Activated naive CD4-positive, alpha-beta T cell treated with anti-CD3 and anti-CD28 coated beads for 36 hours (primary cell): Measurements from ENCODE around the gene RBM44. TPM values are rescaled to one million over a fixed set of nuclear protein-coding genes. Genes with fewer than 3 reads are reported as not detected.
A peak's percentile ranks its signal among the peaks of the same experiment; 100 is the strongest.
"Not testable (repeated sequence)": the region's sequence is repeated elsewhere in the genome, so short reads cannot be mapped to it uniquely, and the experiment has no call there.

ENCODE experiments used
- CTCF ChIA-PET: fragments of 350-600 bp; sonication (Branson Sonifier 250); formaldehyde crosslinking; loops from one replicate; lab custom pipeline; 2021; ENCODE audit warnings: antibody characterized with exemption; lab: Charles Lee
- DNase-seq: peaks from one replicate; pipeline ENCODE4 v3.0.0-alpha.2; 2020
- H3K27ac Mint-ChIP-seq: one replicate; pipeline ENCODE4 v1.8.0; 2021; ENCODE audit warnings: mild to moderate bottlenecking, mixed read lengths
- H3K27me3 Mint-ChIP-seq: one replicate; pipeline ENCODE4 v1.8.0; 2021; ENCODE audit warnings: low read depth, mixed read lengths
- H3K36me3 Mint-ChIP-seq: one replicate; pipeline ENCODE4 v1.8.0; 2021; ENCODE audit warnings: low read depth, mixed read lengths
- H3K4me1 Mint-ChIP-seq: one replicate; pipeline ENCODE4 v1.8.0; 2021; ENCODE audit warnings: low read depth, mixed read lengths
- H3K4me3 Mint-ChIP-seq: one replicate; pipeline ENCODE4 v1.8.0; 2021; ENCODE audit warnings: mild to moderate bottlenecking, moderate library complexity, mixed read lengths
- H3K9me3 Mint-ChIP-seq: one replicate; pipeline ENCODE4 v1.8.0; 2021; ENCODE audit warnings: mixed read lengths
- intact Hi-C: fragments of 100-400 bp; cut with micrococcal nuclease; formaldehyde crosslinking; loops from one replicate; pipeline ENCODE4 v1.15.1; 2023
- total RNA-seq, 2 experiments: library from RNA; stranded (reverse); gene quantifications; one replicate each; pipeline ENCODE4 v1.2.3, GENCODE V29; 2021

The RBM44 gene
- total RNA-seq, 2 experiments from 2014 or later = 0.52 to 0.84 TPM

- Mint-ChIP-seq H3K4me3 (no peak overlapping the region), H3K27ac (no peak overlapping the region), H3K4me1 (no peaks in the 10 kb centered on the region), H3K36me3 (no peaks in the 10 kb centered on the region), H3K9me3 (no peaks in the 10 kb centered on the region), H3K27me3 (no peaks in the 10 kb centered on the region)
- DNase-seq = no peak
- intact Hi-C loops = no loop called here
- CTCF ChIA-PET = interaction anchor here (1.0 kb wide), 1 partner anchor 9 kb away, joined by 3 read pairs; no protein-coding TSS in a partner anchor
Observed at GRCh38 chr2:237827421-237827987, 28.9 kb downstream of the RBM44 start.

GRCh38 chr2:237830522-237830921 is 31.9 kb downstream of the RBM44 start:
- CTCF ChIA-PET = interaction anchor here (0.6 to 0.9 kb wide), 2 partner anchors 272 to 309 kb away, joined by 3 read pairs; no protein-coding TSS in a partner anchor
- Mint-ChIP-seq H3K36me3 (no peaks in the 10 kb centered on the region), H3K27me3 (no peaks in the 10 kb centered on the region), H3K4me1 (no peaks in the 10 kb centered on the region), H3K4me3 (no peak overlapping the region), H3K9me3 (no peaks in the 10 kb centered on the region), H3K27ac (no peak overlapping the region)
- intact Hi-C loops = no loop called here
- DNase-seq = no peak

GRCh38 chr2:237833546-237833945 is 35.0 kb downstream of the RBM44 start:
- no peak overlapping the region for H3K4me3 Mint-ChIP-seq

GRCh38 chr2:237835372-237835771 is 36.8 kb downstream of the RBM44 start:
- H3K27ac Mint-ChIP-seq = no peak overlapping the region
- no peak overlapping the region for H3K4me3 Mint-ChIP-seq
- CTCF ChIA-PET = interaction anchor here (1.4 kb wide), 1 partner anchor 9 kb away, joined by 3 read pairs; no protein-coding TSS in a partner anchor
- no peaks in the 10 kb centered on the region for H3K36me3 Mint-ChIP-seq
- no peaks in the 10 kb centered on the region for H3K27me3 Mint-ChIP-seq
- no peak for DNase-seq
- intact Hi-C loops = no loop called here
- H3K4me1 Mint-ChIP-seq = no peaks in the 10 kb centered on the region
- no peaks in the 10 kb centered on the region for H3K9me3 Mint-ChIP-seq

More at GRCh38 chr2:237833546-237833945, 35.0 kb downstream of the RBM44 start:
- no peak for DNase-seq
- Mint-ChIP-seq H3K4me1 (no peaks in the 10 kb centered on the region), H3K36me3 (no peaks in the 10 kb centered on the region), H3K27me3 (no peaks in the 10 kb centered on the region), H3K9me3 (no peaks in the 10 kb centered on the region), H3K27ac (no peak overlapping the region)
- intact Hi-C loops = no loop called here
- CTCF ChIA-PET = no interaction called here

- no peaks in the 10 kb centered on the region for H3K36me3 Mint-ChIP-seq
- H3K4me1 Mint-ChIP-seq = no peaks in the 10 kb centered on the region
- no peak overlapping the region for H3K4me3 Mint-ChIP-seq
- H3K9me3 Mint-ChIP-seq = no peaks in the 10 kb centered on the region
- intact Hi-C loops = no loop called here
- DNase-seq = no peak
- no peak overlapping the region for H3K27ac Mint-ChIP-seq
- H3K27me3 Mint-ChIP-seq = no peaks in the 10 kb centered on the region
- CTCF ChIA-PET = no interaction called here
Observed at GRCh38 chr2:237841051-237841450, 42.5 kb downstream of the RBM44 start.

GRCh38 chr2:237848940-237849339 is 50.4 kb downstream of the RBM44 start:
- H3K4me3 Mint-ChIP-seq = not testable (repeated sequence)

GRCh38 chr2:237854295-237854694 is 55.7 kb downstream of the RBM44 start:
- peaks cover 10% of the 10 kb centered on the region for H3K27me3 Mint-ChIP-seq
- no peaks in the 10 kb centered on the region for H3K9me3 Mint-ChIP-seq
- CTCF ChIA-PET = interaction anchor here (1.7 kb wide), 1 partner anchor 9 kb away, joined by 5 read pairs; no protein-coding TSS in a partner anchor
- no peak overlapping the region for H3K27ac Mint-ChIP-seq
- no peaks in the 10 kb centered on the region for H3K36me3 Mint-ChIP-seq
- no peak overlapping the region for H3K4me3 Mint-ChIP-seq
- H3K4me1 Mint-ChIP-seq = peaks cover 8% of the 10 kb centered on the region
- intact Hi-C loops = no loop called here
- no peak for DNase-seq

More at GRCh38 chr2:237848940-237849339, 50.4 kb downstream of the RBM44 start:
- H3K27ac Mint-ChIP-seq, H3K27me3 Mint-ChIP-seq, H3K36me3 Mint-ChIP-seq, DNase-seq, H3K4me1 Mint-ChIP-seq, CTCF ChIA-PET, H3K9me3 Mint-ChIP-seq, intact Hi-C loops: not testable (repeated sequence)

- CTCF ChIA-PET = interaction anchor here (1.0 kb wide), 1 partner anchor 405 kb away, joined by 4 read pairs; no protein-coding TSS in a partner anchor
- Mint-ChIP-seq H3K36me3 (no peaks in the 10 kb centered on the region), H3K9me3 (no peaks in the 10 kb centered on the region), H3K4me3 (no peak overlapping the region), H3K27me3 (peaks cover 18% of the 10 kb centered on the region), H3K27ac (no peak overlapping the region), H3K4me1 (peaks cover 16% of the 10 kb centered on the region)
- intact Hi-C loops = loop anchor here (1.0 to 2.0 kb wide), 6 partner anchors 111 to 406 kb away; no protein-coding TSS in a partner anchor
- no peak for DNase-seq
Observed at GRCh38 chr2:237857791-237858190, 59.2 kb downstream of the RBM44 start.

- Mint-ChIP-seq H3K4me3 (peak overlapping the region; percentile 43), H3K9me3 (no peaks in the 10 kb centered on the region), H3K27ac (no peak overlapping the region), H3K27me3 (peaks cover 18% of the 10 kb centered on the region), H3K4me1 (peaks cover 16% of the 10 kb centered on the region), H3K36me3 (no peaks in the 10 kb centered on the region)
- intact Hi-C loops = loop anchor here (1.0 to 2.0 kb wide), 6 partner anchors 110 to 405 kb away; no protein-coding TSS in a partner anchor
- CTCF ChIA-PET = interaction anchor here (0.6 to 1.0 kb wide), 2 partner anchors 268 to 405 kb away, joined by 3 to 4 read pairs; no protein-coding TSS in a partner anchor
- DNase-seq = peak; percentile 72
Observed at GRCh38 chr2:237858294-237859081, 59.9 kb downstream of the RBM44 start.

- CTCF ChIA-PET = interaction anchor here (0.6 kb wide), 1 partner anchor 268 kb away, joined by 3 read pairs; no protein-coding TSS in a partner anchor
- Mint-ChIP-seq H3K4me1 (peaks cover 16% of the 10 kb centered on the region), H3K27me3 (peaks cover 18% of the 10 kb centered on the region), H3K27ac (no peak overlapping the region), H3K4me3 (peak overlapping the region; percentile 43), H3K9me3 (no peaks in the 10 kb centered on the region), H3K36me3 (no peaks in the 10 kb centered on the region)
- intact Hi-C loops = loop anchor here (2.0 kb wide), 1 partner anchor 248 kb away; no protein-coding TSS in a partner anchor
- DNase-seq = no peak
Observed at GRCh38 chr2:237859082-237859433, 60.5 kb downstream of the RBM44 start.

- CTCF ChIA-PET = no interaction called here
- Mint-ChIP-seq H3K27me3 (peaks cover 18% of the 10 kb centered on the region), H3K36me3 (no peaks in the 10 kb centered on the region), H3K27ac (no peak within 1 kb of the TSS), H3K4me1 (peaks cover 16% of the 10 kb centered on the region), H3K9me3 (no peaks in the 10 kb centered on the region), H3K4me3 (peak within 1 kb of the TSS; percentile 61)
- intact Hi-C loops = loop anchor here (2.0 to 5.0 kb wide), 2 partner anchors 63 to 247 kb away; no protein-coding TSS in a partner anchor
- peak; percentile 69 for DNase-seq
Observed at GRCh38 chr2:237859533-237860272, 61.1 kb downstream of the RBM44 start, which contains the start of gene RAMP1. RAMP1 (plus strand) TSS chr2:237859623; CDS start chr2:237859676, 53 bp downstream.
